ENCODE measurements around the gene PRKD3.

- no peak for TF ChIP-seq CTCF (IDR thresholded peaks at IDR 0.05; ENCODE audit: low read length)
- TF ChIP-seq EZH2 (IDR thresholded peaks at IDR 0.05; ENCODE audit: borderline replicate concordance, low read length) = no peak
Measured at GRCh38 chr2:37283207-37283606, 41.4 kb downstream of the PRKD3 start.
